Hypothalamus (tissue), 51 donors: ENCODE measurements around the gene CLDN5.

Source experiments
- DNase-seq, 51 donors: peaks; one replicate each; lab custom pipeline; 2025; lab: John Stamatoyannopoulos, UW

CLDN5 gene

DNA sequence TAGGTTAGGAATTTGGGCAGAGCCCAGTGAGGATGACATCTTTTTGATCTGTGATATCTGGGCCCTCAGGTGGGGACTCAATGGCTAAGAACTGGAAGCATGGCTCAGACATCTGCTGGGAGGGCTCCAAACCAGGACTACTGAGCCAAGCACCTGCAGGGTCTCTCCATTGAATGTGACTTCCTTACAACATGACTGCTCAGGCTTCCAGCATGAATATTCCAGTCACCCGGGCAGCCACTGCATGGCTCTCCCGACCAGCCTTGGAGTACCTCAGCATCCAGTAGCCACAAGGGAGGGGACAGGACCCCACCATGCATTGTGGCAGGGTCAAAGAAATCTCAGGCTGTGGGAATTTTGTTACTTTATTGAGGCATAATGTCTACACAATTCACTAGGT, 35.9 kb downstream of the CLDN5 start:
- DNase-seq: no peak

DNA sequence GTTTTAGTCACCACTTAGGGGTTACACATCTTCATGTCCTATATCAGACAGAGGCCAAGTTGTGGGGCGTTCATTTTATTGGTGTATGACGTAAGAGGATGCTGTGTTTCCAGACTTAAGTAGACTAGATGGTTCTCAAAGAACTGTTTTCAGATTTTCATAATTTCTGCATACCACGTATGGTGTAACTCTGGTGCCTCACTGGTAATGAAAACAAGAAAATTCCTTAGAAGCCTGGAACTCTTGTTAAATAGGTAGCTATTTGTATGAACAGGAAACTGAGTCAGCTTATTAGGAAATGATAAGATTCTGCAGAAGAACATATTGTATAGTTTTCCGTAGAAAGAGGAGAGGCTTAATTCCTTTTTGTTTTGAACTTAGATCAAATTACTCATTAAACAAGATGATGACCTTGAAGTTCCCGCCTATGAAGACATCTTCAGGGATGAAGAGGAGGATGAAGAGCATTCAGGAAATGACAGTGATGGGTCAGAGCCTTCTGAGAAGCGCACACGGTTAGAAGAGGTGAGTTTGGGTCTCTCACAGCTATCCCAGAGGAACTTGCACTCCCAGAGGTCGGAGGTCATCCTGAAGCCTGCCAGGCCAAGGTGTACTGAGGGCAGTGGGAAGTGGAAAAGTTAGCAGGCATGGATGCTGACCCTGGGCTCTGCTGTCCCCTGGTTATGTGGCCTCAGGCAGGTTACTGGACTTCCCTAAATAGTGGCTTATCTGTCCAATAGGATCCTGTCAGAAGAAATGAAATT, 40.5 kb downstream of the CLDN5 start:
- DNase-seq: no peak

DNA sequence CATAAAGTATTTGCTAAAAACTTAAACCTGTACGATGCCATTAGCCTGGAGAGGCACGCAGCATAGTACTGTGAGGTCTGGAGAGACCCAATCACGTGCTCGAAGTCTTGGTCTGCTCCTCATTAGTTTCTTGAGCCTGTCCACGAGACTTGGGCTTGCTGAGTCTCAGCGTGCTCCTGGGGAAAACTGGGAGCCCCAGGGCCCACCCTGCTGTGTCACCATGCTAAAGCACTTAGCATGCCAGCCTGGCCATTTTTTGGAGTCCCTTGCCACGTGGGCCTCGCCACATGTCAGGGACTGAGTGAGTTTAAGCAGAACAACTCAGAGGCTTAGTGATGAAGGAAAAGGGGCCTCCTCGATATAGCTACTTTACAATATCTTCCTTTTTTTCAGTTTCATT, 41.9 kb downstream of the CLDN5 start:
- no peak for DNase-seq

DNA sequence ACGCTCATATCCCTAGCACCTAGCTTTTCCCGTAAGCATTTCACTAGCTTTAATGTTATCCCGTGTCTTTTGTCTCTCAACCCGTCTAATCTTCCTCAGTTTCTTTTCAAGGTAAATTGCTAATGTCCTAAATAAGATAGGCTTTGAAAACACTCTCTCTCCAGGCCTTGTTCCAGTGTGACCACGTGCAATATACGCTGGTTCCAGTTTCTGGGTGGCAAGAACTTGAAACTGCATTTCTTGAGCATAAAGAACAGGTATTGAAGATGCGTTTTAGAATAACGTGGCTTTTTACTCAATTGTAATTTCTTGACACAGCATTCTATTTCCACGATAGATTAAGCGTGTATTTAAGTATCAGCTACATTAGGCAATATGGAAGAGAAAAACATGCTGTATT, 43.4 kb downstream of the CLDN5 start:
- DNase-seq: no peak

DNA sequence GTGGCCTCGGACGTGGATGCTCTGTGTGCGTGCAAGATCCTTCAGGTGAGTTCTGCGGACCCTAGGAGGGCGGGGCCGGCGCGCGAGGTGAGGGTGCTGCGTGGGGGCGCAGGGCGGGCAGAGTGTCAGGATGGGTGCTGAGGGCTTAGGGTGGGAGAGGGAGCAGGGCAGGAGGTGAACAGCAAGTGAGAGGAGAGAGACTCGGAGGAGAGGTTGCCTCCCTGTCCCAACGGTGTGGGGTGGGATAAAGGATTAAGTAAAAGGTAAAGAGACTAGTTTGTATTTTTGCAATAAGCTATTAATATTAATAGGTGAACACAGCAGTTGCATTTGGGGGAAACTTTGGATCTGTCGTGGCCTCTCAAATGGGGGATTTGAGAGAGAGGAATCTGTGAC, 44.0 kb downstream of the CLDN5 start:
- no peak for DNase-seq

DNA sequence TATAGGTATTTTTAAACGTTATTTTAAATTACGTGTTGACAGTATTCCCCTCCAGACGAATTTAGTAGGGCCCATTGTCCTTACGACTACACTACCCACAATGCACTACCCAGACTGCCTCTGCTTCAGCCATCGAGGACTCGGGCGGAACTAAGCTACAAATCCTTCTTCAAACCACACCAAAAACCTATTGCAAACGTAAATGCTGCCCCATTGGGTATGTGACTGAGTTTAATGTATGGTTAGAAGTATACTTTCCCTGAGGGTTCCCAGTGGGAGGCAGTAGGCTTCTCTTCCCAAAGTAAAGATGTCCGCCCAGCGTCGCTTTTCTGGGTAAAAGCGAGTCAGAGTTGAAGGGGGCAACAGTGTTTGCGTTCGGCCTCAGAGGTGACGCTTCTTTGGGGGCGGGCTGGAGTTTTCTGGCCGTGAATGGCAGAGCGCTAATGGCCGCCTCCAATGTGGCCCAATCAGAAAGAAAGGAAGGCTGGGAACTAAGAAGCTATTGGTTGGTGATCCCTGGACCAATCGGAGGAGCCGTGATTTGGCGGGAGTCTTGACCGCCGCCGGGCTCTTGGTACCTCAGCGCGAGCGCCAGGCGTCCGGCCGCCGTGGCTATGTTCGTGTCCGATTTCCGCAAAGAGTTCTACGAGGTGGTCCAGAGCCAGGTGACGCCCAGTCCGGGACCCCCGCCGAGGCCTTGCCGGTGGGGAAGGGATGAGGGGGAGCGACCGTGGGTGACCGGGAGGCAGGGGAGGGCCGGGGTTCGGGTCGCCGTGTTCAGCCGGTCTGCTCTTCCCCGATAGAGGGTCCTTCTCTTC, 44.6 kb downstream of the CLDN5 start, which contains the start of gene CDC45:
CDC45 (plus strand) TSS at position 566 of the 818 bp plus-strand sequence; CDS start at position 615, 49 bp downstream.
- DNase-seq: peak; percentile 37 to 100 (median 93)

DNA sequence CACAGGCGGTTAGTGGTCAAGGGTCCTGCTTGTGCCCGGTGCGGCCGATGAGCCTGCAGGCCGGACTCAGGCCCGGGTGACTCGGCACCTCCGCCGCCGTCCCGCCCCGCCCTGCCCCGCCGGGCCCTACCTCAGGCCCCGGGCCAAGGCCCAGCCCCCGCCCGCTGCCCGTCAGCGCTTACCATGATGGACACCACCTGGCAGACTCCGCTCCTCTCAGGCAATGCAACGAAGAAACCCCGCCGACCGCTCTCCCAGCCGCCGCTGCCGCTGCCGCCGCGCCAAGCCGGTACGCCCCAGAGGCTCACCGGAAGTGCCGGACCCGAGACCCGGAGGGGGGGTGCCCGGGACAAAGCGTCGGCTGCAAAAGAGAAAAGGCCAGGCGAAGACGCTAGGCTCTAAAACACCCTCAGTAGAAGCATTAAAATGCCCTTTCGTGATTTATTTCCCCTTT, 45.3 kb downstream of the CLDN5 start, which contains the start of gene UFD1:
UFD1 (minus strand) TSS at position 293 of the 454 bp plus-strand sequence; CDS start at position 185, 108 bp downstream.
- DNase-seq: peak; percentile 28 to 95 (median 71)

DNA sequence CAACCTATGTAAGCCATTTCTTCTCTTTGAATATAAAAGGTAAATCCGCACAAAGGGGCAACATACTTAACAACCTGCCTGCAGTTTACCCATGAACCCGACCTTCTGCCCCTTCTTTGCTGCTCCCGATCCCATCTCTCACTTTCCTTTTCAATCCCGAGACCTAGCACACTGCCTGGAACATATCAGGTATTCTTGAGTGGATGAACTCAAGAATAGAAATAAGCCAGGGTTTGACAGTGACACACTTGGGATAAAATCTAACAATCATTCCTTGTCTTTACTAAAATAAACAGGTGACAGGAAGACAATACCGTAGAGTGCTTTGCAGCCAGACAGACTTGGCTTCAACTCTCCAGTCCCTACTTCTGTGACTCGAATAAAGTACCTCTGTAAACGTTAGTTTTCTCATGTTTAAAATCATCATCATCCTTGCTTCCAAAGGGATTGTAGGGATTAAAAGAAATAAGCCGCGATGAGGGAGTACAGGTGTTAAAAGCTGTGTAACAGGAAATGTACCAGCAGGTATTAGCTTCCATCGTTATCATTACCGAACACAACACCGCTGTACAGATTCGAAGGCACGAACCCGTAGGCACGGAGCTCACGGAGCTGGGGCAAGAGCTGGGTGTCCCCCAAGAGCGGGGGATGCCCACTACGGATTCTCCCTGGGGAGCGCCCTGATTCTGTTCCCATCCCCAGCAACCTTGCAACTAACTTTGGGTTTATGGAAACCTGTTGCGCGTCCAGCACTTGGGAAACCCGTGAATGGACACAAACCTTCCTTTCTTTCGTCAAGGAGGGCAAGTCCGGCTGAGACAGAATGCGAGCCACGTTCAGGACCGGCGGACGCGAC, 45.9 kb downstream of the CLDN5 start:
- peak in 1 of 51 donors; percentile 39 for DNase-seq

DNA sequence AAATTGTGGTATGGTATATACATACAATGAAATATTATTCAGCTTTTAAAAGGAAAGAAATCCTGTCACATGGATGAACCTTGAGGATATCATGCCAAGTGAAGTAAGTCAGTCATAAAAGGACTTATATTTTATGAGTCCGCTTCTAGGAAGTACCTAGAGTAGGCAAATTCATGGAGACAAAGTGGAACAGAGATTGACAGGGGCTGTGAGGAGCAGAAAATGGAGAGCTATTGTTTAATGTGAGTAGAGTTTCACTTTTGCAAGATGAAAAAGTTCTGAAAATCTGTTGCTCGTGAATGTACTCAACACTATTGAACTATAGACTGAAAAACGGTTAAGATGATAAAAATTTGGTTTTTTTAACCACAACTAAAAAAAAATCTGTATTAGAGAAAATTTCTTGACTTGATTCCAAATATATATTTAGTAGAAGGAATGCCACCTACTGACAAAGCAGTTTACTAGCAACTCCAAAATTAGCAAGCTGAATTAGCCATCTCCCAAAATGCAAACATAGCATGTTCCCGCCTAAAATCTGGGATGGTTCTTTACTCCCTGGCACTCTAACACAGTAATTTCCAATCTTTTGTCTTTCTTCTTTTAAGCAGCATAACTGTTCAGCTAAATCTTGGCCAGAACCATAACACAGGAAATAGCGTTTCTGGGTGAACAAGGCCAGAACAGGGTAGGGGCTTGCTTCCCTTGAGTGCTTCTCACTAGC, 46.7 kb downstream of the CLDN5 start:
- DNase-seq: no peak

DNA sequence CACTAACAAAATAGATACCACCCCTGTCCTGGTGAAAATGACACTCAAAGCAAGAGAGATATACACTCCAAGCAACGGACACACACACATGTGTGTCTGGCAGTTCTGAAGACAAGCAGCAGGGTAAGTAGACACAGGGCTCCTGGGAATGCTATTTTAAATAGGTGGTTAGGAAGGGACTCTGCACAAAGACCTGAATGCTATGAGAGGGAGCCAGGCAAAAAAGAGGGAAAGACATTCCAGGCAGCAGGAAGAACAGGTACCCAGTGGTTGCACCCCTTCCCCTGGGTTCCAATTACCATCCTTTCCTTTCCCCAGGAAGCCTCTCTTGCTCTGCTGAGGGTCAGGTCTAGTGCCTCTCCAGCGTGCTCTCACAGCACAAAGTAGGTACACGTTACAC, 48.2 kb downstream of the CLDN5 start:
- no peak for DNase-seq

DNA sequence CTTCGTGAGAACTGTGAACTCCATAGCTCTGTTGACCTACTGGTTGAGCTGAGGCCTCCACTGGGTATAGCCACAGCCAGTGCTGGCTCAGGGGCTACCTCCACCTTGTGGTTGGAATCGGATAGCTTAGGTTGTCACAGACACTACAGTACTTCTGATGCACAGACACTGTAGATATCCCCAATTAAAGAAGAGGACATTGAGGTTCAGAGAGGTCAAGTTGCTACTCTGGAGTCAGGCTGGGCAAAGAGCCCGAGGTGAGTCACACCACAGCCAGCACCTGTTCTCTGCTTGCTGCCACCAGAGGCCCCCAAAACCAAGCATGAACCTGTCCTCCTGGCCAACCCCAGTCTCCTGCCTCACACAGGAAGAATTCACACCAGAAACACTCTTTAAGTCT, 50.6 kb downstream of the CLDN5 start:
- no peak for DNase-seq
